SIG-M5 treated with dmso at 0.1 percent for 504 hours (cell line): ENCODE results near the gene EMB.
A peak's percentile ranks its signal among the peaks of the same experiment; 100 is the strongest.
"Not testable (repeated sequence)": the region's sequence is repeated elsewhere in the genome, so short reads cannot be mapped to it uniquely, and the experiment has no call there.

ENCODE experiments used
- DNase-seq: peaks from one replicate; lab custom pipeline; 2025; ENCODE audit not compliant: unreplicated experiment; lab: John Stamatoyannopoulos, UW

EMB gene

GRCh38 chr5:50440651-50441492 is at the start of gene EMB:
Gene EMB, minus strand, starts transcription at chr5:50441288. Its CDS starts 137 bp downstream, at chr5:50441151.
- DNase-seq, result peak; percentile 82

DNA sequence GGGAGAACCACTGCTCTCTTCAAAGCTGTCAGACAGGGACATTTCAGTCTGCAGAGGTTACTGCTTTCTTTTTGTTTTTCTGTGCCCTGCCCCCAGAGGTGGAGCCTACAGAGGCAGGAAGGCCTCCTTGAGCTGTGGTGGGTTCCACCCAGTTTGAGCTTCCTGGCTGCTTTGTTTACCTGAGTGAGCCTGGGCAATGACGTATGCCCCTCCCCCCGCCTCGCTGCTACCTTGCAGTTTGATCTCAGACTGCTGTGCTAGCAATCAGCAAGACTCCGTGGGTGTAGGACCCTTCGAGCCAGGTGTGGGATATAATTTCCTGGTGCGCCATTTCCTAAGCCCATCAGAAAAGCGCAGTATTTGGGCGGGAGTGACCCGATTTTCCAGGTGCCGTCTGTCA is 48.4 kb upstream of the EMB start:
- not testable (repeated sequence) for DNase-seq

- not testable (repeated sequence) for DNase-seq
These were observed 37.7 kb upstream of the EMB start for GRCh38 chr5:50478790-50479189.

GRCh38 chr5:50476549-50476948 is 35.5 kb upstream of the EMB start:
- no peak for DNase-seq

- not testable (repeated sequence) for DNase-seq
These were observed 23.9 kb upstream of the EMB start for GRCh38 chr5:50465015-50465414.

DNA sequence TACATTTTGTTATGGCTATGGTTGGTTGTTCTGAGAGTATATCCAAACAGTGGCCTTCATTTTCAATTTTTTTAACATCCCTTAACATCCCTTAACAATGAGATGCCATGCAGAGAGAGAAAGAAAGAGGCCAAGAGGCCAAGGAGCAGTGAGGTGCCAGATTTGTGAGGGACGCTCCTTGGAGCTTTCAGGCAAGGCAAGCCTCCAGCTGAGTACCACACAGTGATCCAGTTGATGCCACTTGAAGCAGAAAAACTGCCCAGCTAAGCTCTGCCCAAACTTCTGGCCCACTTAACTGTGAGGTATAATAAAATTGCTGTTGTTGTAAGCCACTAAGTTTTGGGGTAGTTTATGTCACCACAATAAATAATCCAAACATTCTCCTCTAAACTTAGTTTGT is 22.6 kb upstream of the EMB start:
- DNase-seq, result no peak

DNA sequence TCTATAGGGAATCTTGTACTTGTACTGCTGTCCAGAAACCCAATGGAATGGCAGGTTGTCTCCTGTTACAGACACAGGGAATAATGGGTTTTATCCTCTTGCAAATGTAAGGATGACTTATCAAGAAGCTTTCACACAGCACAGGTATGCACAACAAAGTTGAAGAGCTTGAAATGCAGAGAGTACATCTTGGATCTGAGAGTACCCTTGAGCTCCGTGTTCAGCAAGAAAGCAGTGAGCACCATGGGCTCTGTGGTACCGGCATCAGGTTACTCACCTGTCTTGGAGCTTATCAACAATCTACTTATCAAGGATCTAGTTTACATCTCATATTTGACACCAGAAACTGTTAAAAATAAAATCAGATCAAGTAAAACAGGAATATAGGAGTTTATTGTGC is 22.0 kb upstream of the EMB start:
- no peak for DNase-seq

GRCh38 chr5:50462579-50462978 is 21.5 kb upstream of the EMB start:
- DNase-seq, result not testable (repeated sequence)

GRCh38 chr5:50458372-50458771 is 17.3 kb upstream of the EMB start:
- DNase-seq, result not testable (repeated sequence)

DNA sequence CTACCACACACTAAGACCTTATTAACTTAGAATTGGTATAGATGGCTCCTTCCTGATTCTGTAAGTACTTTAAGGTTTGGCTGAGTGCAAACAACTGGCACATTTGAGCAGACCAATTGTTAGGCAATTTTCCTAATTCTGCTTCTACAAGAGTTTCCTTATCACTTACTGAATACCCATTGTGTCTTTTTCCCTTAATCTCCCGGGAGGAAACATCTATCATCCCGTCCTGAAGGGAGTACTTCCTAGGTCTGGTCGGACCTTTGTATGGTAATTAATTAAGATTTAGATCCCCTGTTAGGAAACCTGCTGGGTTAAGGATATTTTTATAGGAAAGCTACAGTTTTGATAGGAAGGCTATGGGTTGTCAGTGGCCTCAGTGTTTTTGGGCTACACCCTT is 8.2 kb upstream of the EMB start:
- not testable (repeated sequence) for DNase-seq

- no peak for DNase-seq
These were observed 6.9 kb upstream of the EMB start for GRCh38 chr5:50447941-50448340.

DNA sequence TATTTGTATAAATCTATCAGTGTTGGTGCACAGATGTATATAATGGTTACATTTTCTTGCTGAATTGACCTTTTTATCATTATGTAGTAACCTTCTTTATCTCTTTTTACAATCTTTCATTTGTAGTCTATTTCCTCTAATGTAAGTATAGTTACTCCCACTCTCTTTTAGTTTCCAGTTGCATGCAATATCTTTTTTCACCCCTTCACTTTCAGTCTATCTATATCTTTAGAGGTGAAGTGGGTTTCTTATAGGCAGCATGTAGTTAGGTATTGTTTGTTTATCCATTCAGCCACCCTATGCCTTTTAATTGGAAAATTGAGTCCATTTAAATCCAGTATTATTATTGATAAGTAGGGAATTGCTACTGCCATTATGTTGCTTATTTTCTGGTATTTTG is 6.1 kb upstream of the EMB start:
- DNase-seq, result no peak

- DNase-seq, result peak; percentile 82
These were observed 4.3 kb upstream of the EMB start for GRCh38 chr5:50445296-50445949.

DNA sequence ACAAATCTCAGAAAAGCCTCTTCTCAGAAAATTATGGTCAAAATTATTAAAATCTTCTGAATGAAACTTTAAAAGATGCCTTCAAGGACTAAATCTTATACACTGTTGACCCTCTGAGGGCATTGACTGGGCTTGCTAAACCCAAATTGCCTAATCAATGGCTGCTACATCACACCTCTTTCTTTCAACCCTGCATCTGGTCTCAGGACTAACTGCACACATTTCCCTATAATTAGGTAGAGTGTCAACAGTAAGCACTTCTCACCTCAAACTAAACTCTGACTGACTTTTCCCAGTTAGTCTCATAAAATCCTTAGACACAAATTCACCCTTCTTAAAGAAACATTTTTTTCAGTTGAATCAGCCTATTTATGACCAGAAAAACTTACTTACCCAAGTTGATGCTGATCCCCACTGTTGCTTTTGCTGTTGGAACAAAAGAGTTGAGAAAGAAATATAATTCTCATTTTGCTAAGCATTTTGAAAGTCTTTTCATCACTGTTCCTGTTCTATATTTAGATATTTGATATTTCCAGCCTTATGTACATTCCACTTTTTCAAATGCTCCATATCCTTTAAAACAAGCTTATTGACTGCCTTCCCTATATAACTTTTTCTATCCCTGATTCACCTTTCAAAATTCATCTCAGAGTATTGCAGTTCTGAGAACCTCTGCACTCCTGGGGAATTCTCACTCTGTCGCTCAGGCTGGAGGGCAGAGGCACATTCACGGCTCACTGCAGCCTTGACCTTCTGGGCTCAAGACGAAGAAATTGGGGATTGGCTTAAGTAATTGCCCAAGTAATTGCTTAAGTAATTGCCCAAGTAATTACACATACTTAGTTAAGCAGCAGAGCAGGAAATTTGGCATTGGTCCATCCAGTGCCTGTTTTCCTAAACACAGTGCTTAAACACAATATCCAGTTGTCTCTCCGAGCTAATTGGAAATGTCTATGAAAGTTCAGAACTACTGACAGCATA is 1.8 kb upstream of the EMB start:
- peak; percentile 54 for DNase-seq

- peak; percentile 38 for DNase-seq
These were observed 436 bp upstream of the EMB start for GRCh38 chr5:50441493-50441955.

DNA sequence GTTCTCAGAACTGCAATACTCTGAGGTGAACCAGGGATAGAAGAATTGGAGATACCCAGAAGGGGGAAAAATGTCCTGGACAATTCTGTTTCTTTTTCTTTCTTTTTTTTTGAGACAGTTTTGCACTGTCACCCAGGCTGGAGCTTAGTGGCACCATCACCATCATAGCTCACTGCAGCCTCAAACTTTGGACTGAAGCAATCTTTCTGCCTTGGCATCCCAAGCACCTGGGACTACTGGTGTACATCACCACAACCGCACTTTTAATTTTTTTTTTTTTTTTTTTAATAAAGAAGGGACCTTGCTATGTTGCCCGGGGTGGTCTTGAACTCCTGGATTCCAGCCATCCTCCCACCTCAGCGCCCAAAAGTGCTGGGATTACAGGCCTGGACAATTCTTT is 1.9 kb downstream of the EMB start:
- no peak for DNase-seq

DNA sequence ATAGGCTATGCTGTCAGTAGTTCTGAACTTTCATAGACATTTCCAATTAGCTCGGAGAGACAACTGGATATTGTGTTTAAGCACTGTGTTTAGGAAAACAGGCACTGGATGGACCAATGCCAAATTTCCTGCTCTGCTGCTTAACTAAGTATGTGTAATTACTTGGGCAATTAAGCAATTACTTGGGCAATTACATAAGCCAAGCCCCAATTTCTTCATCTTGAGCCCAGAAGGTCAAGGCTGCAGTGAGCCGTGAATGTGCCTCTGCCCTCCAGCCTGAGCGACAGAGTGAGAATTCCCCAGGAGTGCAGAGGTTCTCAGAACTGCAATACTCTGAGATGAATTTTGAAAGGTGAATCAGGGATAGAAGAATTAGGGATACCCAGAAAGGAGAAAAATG is 3.0 kb downstream of the EMB start:
- peak; percentile 46 for DNase-seq

- DNase-seq, result no peak
These were observed 5.9 kb downstream of the EMB start for GRCh38 chr5:50435168-50435567.

- peak; percentile 48 for DNase-seq
These were observed 9.8 kb downstream of the EMB start for GRCh38 chr5:50431133-50431904.

DNA sequence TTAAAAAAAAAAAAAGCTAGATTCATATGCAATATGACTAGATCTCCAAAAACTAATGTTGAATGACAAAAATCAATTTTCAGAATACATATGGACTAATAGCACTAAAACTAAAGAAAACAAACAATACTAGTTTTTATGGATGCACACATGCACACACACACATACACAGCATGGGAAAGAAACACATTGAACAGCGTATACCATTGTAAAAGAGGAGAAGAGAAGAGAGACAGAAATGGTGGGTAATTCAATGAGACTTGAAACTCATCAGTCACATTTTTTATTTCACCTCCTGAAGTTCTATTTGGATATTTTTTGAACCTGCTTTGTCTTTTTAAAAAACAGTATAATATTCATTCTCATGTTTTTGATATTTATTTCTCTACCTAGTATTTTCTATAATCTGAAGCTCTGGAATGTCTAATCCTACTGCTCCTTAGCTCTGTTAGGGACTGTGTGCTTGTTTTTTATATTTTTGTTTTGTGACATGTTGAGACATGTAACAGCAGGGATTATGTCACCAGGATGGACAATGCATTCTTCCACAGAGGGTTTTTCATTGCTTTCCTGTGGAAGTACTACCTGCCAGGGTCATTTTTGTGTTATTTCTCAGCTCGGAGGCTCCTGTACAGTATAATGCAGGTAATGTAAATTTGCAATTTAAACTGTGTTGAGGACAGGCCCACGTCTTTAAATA is 17.8 kb downstream of the EMB start:
- not testable (repeated sequence) for DNase-seq
